Fibroblast of skin of scalp (primary cell): ENCODE data around the gene ILDR2.

Experiments
- DNase-seq: peaks from one replicate; pipeline ENCODE4 v3.0.0-alpha.2; 2013

ILDR2 gene

DNA sequence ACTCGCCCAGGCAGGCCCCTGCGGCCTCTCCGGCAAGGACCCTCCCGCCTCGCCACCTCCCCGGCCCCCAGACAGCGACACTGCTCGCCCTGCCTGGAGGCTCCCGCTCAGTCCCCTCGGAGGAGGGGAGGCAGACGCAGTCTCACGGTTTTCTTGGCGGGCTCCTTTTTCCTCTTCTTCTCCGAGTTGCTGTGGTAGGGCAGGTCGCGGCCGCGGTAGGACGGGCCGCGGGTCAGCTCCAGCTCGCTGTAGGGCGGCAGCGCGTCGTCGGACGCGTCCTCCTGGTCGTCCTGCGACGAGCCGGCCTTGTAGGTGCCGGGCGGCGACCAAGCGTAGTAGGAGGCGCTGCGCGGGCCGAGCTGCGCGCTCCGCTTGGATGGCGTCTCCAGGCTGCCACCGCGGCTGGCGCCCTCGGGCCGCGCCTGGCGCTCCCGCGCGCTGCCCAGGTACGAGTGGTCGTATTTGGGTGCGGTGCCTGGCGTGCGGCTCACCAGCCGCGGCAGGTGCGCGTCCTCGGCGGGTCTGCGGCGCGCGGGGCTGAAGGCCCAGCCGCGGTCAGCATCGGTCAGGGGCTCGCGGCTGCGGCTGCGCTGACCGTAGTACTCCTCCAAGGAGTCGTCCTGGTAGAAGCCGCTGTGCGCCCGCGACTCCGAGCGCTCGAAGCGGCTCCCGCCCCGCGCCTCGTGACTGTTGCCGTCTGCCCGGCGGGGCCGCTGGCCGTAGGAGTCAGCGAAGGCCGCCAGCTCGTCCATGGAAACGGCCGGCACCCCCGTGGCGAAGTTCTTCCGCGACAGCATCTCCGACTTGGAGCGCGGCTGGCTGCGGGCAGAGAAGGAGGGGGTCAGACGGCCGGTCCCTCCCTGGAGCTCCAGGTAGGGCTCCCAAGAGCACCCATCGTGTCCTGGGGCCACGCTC lies 54.5 kb downstream of the ILDR2 start:
- no peak for DNase-seq

GRCh38 chr1:166918956-166919316 lies 56.4 kb downstream of the ILDR2 start:
- DNase-seq: no peak

- no peak for DNase-seq
These were observed 57.0 kb downstream of the ILDR2 start for GRCh38 chr1:166918088-166918955.

DNA sequence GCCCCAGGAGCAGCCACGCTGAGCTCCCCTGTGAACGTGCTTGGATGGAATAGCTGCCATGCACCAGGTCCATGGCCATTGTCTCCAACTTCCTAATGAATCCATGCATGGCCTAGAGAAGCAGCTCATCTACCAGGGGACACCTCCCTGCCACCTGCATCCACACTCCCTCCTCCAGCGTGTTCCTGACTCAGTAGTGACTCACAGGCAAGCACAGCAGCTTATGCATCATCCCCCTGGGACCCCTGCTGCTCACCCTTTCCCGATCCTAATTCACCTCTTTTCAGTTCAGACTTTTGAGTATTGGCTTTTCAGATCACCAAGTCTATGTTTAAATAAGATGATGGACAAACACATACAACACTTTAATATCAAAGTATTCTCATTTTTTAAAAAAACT lies 59.4 kb downstream of the ILDR2 start:
- peak; percentile 21 for DNase-seq

- DNase-seq: no peak
These were observed 60.3 kb downstream of the ILDR2 start for GRCh38 chr1:166915042-166915441.

DNA sequence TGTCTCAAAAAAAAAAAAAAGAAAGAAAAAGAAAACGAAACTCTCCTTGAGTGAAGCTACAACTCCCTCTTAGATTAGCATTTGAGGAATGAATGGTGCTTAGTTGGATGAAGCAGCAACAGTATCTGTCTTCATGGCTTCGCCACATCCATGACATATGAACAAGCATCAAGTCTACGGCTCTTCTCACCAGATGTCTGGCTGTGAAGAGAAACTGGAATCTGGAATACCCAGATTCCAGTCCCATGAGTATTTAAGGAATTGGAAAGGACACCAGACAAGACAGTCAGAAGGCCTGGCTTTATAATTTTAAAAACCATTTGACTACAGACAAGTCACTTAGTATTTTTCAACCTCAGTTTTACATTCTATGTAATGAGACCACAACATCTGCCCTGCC lies 61.2 kb downstream of the ILDR2 start:
- DNase-seq: no peak

- DNase-seq: no peak
These were observed 63.7 kb downstream of the ILDR2 start for GRCh38 chr1:166911624-166912023.

GRCh38 chr1:166910396-166910994 lies 64.8 kb downstream of the ILDR2 start:
- peak; percentile 71 for DNase-seq

DNA sequence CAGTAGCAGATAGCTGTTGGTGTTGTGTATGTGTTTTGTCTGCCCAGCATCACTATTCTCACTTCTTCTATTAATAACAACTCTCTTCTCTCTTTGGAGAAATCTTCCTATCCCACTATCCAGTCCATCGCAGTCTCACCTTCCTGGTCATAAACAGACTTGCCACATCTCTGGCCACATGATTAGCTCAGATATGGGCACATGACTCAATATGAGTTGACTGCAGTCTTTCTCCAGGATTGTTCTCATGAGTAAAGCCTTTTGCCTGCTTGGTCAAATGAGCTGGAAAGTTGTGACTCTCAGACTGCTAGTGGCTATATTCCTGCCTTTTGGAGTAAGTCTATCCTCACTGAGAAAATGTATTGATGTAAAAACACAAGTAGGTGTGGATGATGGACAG lies 66.4 kb downstream of the ILDR2 start:
- DNase-seq: no peak

GRCh38 chr1:166907763-166908162 lies 67.6 kb downstream of the ILDR2 start:
- DNase-seq: no peak

GRCh38 chr1:166907051-166907450 lies 68.3 kb downstream of the ILDR2 start:
- no peak for DNase-seq

GRCh38 chr1:166906647-166907046 lies 68.7 kb downstream of the ILDR2 start:
- no peak for DNase-seq

DNA sequence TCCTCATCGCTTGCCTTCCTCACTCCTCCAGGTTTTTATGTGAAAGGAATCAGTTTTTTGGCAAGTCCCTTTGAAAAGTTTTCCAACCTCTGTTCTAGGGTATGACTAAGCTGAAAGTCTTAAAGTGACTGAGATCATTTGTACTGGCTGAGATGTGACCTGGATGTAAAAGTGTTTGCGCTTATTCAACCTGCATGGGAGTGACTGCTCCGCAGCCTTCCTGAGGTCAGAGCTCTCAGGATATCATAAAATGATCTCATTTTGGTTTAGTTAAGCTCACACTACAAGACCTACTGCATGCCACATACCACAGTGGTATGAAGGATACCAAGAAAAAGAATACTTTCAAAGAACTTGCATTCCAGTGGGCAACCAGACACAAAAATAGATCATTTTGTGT lies 69.4 kb downstream of the ILDR2 start:
- DNase-seq: peak; percentile 60

DNA sequence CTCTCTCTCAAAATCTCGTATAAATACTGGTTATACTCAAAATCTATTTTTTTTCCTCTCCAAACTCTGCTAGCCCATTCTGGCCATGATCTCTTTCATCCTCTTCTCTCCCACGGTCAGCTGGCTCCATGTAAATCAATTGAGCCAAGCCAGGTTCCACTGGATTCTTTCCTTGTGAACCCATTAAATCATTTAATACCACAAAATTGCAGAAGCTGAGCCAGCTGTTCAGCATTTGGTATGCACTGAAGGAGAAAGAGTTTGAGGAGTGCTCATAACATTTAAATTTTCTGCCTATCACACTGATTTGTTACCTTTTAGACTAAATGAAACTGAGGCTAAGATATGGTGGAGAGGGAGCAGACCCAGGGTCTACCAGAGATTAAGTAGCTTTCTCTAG lies 70.2 kb downstream of the ILDR2 start:
- DNase-seq: peak; percentile 8

DNA sequence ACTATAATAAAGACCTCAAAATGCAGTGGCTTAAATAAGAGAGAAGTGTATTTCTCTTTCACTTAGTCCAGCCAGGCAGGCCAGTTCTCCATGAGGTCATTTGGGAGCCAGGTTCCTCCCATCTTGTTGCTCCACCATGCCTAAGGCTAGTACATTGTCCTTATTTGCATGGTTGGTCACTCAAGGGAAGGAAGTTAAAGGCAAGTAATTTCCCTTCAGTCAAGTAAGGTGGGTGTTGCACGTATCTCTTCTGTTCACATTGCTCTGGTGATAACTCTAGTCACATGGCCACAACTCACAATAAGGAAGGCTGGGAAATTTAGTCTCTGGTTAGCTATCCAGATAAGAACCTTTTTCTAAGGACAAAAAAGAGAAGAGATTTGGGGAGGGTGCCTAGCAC lies 72.1 kb downstream of the ILDR2 start:
- no peak for DNase-seq

GRCh38 chr1:166902279-166902678 lies 73.1 kb downstream of the ILDR2 start:
- peak; percentile 21 for DNase-seq

GRCh38 chr1:166900987-166901386 lies 74.4 kb downstream of the ILDR2 start:
- DNase-seq: no peak

DNA sequence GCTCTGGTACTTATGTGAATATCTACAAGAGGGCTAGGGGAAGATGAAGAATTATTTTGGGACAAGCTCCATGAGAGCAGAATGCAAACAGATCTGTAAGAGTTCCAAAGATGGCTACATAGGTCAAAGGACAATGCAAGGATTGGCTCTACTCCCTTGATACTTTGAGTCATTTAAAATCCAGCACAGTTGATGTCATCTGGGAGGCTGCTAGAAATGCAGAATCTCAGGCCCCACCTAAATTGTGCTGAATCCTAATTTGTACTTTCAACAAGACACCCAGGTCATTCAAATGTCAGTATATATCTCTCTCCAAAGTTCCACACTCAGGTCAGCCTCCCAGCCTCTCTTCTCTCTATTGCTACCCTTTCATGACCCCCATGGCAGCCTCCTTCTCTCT lies 75.6 kb downstream of the ILDR2 start:
- DNase-seq: no peak

- DNase-seq: no peak
These were observed 79.6 kb downstream of the ILDR2 start for GRCh38 chr1:166895766-166896165.

DNA sequence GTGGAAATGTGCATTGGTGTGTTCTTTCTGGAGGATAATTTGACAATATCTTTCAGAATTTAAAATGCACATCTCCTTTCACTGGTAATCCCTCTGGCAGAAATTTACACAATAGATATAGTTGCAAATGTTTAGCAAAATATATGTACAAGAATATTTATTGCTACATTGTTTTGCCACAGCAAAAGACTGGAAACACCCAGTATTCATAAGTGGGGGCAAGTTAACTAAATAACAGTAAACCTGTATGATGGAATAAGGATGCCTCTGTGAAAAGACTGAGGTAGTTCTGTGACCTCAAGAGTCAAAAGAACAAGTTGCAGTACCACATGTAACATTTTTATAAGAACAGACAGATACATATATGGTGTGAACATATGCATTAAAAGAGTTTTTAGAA lies 85.6 kb downstream of the ILDR2 start:
- DNase-seq: no peak

DNA sequence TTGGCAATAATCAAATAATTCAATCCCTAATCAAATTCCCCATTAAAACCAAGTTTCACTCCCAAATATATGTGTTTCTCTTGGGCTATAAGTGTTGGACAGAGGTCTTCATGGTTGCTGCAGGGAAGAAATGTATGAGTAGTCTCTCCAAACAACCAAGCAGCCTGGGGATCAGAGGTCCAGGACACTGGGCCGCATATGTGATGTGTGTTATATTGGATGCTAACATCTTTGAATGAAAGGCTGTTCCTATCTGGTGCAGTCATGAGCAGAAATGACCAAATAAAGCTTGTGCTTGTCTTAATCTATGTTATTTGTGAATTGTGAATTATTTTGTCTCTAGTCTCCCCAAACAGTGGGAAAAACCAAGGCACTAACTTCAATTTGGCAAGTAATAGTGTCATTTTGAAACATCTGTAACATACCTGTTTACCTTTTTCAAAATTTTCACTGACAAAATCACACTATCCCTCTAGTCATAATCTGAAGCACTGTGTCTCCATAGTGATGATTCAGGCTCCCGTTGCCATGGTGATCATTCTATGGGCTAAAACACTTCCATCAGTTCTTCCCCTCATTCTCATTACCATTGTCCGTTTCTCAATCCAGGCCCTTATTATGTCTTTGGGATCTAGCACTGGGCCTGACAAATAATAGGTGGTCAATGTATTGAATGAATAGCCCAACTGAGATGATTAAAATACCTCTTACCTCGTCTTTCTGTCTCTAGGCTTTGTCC lies 86.8 kb downstream of the ILDR2 start:
- no peak for DNase-seq

DNA sequence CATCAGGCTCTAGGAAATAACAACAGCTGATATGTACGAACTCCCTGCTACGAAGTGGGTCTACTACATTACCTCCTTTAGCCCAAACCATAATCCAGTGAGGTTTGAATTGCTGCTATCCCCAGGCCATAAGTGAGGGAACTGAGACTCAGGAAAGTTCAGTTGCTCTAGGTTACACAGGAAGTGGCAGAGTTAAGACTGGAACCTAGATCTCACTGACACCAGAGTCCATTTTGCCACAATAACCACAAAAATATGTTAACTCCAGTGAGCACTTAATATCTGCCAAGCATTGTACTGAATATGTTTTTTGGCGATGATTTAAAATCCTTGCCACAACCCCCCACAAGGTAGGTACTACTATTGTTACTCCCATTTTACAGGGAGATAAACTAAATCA lies 90.4 kb downstream of the ILDR2 start:
- no peak for DNase-seq
